Aorta (tissue), 5 donors: ENCODE results near the gene MPV17. TPM values are rescaled to one million over a fixed set of nuclear protein-coding genes. Genes with fewer than 3 reads are reported as not detected.

Experiments used
- ATAC-seq: fragments of 200-7000 bp; cut with Tn5 transposase; one replicate; pipeline ENCODE4 v1.9.1; 2022; ENCODE audit warnings: moderate library complexity; ENCODE audit not compliant: low FRiP score
- DNase-seq, 2 donors: peaks; one replicate each; pipeline ENCODE4 v3.0.0-alpha.2; 2020
- H3K27ac ChIP-seq, 2 donors: one replicate each; pipeline ENCODE4 v1.5.1; 2013; ENCODE audit warnings: low read length in 2 of 2, mild to moderate bottlenecking in 2 of 2, moderate library complexity in 2 of 2, control low read depth in 1 of 2, inconsistent platforms in 1 of 2, low read depth in 1 of 2
- H3K27me3 ChIP-seq, 2 donors: one replicate each; pipeline ENCODE4 v1.6.1; 2013; ENCODE audit warnings: control low read depth in 1 of 2, low read length in 1 of 2, mild to moderate bottlenecking in 1 of 2, moderate library complexity in 1 of 2; ENCODE audit not compliant: insufficient read depth in 2 of 2, control insufficient read depth in 1 of 2
- H3K36me3 ChIP-seq, 2 donors: one replicate each; pipeline ENCODE4 v1.6.1; 2013; ENCODE audit warnings: control low read depth in 1 of 2, low read length in 1 of 2, mild to moderate bottlenecking in 1 of 2; ENCODE audit not compliant: insufficient read depth in 2 of 2, control insufficient read depth in 1 of 2
- H3K4me1 ChIP-seq, 2 donors: one replicate each; pipeline ENCODE4 v1.6.1; 2013; ENCODE audit warnings: low read length in 2 of 2, control low read depth in 1 of 2, mild to moderate bottlenecking in 1 of 2, moderate library complexity in 1 of 2; ENCODE audit not compliant: insufficient read depth in 2 of 2, control insufficient read depth in 1 of 2
- H3K4me3 ChIP-seq, 2 donors: one replicate each; pipeline ENCODE4 v1.5.1; 2013; ENCODE audit warnings: low read length in 2 of 2, control low read depth in 1 of 2, mild to moderate bottlenecking in 1 of 2
- H3K9me3 ChIP-seq: one replicate; pipeline ENCODE4 v1.6.1; 2013; ENCODE audit warnings: mild to moderate bottlenecking, low read length; ENCODE audit not compliant: control insufficient read depth
- WGBS, 2 donors: extraction: QIAGEN DNeasy Blood & Tissue Kit; methylation state at CpG; one replicate each; pipeline ENCODE4 v1.1.7; 2013; 5-methylcytosine and 5-hydroxymethylcytosine counted together
- intact Hi-C, 2 donors: fragments of 100-400 bp; cut with DNase I; formaldehyde crosslinking; loops; one replicate each; pipeline versions ENCODE4 v1.14.2 to v1.15.0; 2022
- polyA plus RNA-seq, 2 donors: library from polyadenylated mRNA; stranded (reverse); fragments of 200-250 nt; gene quantifications; one replicate each; pipeline ENCODE4 v1.2.3, GENCODE V29; 2013
- total RNA-seq, 2 donors: library from RNA; stranded (reverse); fragmentation: NEBNext Ultra II Directional; extraction: Animal tissue kit (Norgen Biotek cat#: 25700); gene quantifications; one replicate each; pipeline ENCODE4 v1.2.1, GENCODE V29; 2021
- donor health status: healthy with polysubstance abuse.
- donor health status: Bipolar disorder and iron deficiency.
- donor health status: DM: no; HTN: no; CAD: no.
- donor health status: DM: no; HTN: no; CAD: no.
- donor health status: DM: yes; HTN: yes; CAD: no.

Gene MPV17
- total and polyA plus RNA-seq, 4 donors, result 47.5 to 80.6 (median 59.3) TPM

DNA sequence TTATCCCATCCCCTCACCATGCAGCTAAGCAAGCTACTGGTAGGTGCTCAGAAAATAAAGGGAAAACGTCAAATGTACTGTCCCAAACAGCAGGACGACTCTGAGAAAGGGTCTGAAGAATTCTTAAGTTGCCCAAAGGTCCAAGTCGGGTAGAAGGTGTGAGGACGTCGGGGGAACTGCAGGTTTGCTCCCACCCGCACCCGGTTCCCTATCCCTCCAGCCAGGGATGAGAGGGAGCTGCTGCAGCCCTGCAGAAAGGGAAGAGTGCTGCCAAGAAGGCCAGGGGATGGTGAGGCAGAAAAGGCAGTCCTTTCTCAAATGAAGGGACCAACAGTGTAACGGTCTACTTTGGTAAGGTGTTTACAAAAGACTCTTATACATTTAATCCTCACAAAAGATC is 7.8 kb downstream of the MPV17 start:
- H3K36me3 ChIP-seq, result no peaks in the 10 kb centered on the region
- no peaks in the 10 kb centered on the region for H3K4me1 ChIP-seq
- no peaks in the 10 kb centered on the region for H3K9me3 ChIP-seq
- WGBS, 2 donors, result 67 to 73% methylated on average over 8 of the region's 8 CpGs
- H3K27me3 ChIP-seq, result no peaks in the 10 kb centered on the region
- H3K4me3 ChIP-seq, result no peak overlapping the region
- ATAC-seq (no peak), DNase-seq (no peak)
- no peak overlapping the region for H3K27ac ChIP-seq
- intact Hi-C loops, result no loop called here

GRCh38 chr2:27314709-27315108 is 8.2 kb downstream of the MPV17 start:
- no peak for DNase-seq
- H3K27ac ChIP-seq, result no peak overlapping the region
- intact Hi-C loops, result no loop called here
- no peaks in the 10 kb centered on the region for H3K36me3 ChIP-seq
- H3K4me1 ChIP-seq, result no peaks in the 10 kb centered on the region
- no peaks in the 10 kb centered on the region for H3K9me3 ChIP-seq
- no peaks in the 10 kb centered on the region for H3K27me3 ChIP-seq
- H3K4me3 ChIP-seq, result no peak overlapping the region
- ATAC-seq, result no peak
- WGBS, 2 donors, result 85 to 88% methylated on average over 9 of the region's 9 CpGs

GRCh38 chr2:27313882-27314645 is 8.8 kb downstream of the MPV17 start:
- intact Hi-C loops, result no loop called here
- no peak for DNase-seq

DNA sequence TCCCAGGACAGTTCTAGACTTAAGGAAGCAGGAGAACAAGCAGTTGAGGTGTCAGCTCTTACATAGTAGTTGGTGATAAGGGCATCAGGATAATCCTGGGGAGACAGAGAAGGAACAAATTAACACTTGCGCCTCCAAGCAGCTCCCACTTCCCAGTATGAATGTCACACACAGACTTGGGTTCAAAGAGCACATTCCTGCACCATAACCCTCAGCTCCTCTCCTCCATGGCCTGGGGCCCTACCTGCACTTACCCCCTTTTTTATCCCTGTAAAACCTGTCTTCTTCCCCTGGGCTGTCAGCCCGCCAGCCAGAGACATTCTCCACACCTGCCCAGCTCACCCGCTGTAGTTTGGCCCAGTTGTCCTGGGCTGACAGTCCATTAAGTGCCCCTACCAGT is 10.7 kb downstream of the MPV17 start:
- H3K4me1 ChIP-seq, result no peaks in the 10 kb centered on the region
- H3K27me3 ChIP-seq, result no peaks in the 10 kb centered on the region
- no peak for ATAC-seq
- no peaks in the 10 kb centered on the region for H3K36me3 ChIP-seq
- 95 to 97% methylated on average over 3 of the region's 3 CpGs for WGBS, 2 donors
- no peak overlapping the region for H3K27ac ChIP-seq
- no peak overlapping the region for H3K4me3 ChIP-seq
- intact Hi-C loops, result no loop called here
- DNase-seq, result peak in 1 of 2 donors; percentile 10
- no peaks in the 10 kb centered on the region for H3K9me3 ChIP-seq

More at GRCh38 chr2:27313882-27314645, 8.8 kb downstream of the MPV17 start:
- Histone ChIP-seq H3K4me1 (no peaks in the 10 kb centered on the region), H3K9me3 (no peaks in the 10 kb centered on the region), H3K27ac (no peak overlapping the region), H3K36me3 (no peaks in the 10 kb centered on the region), H3K27me3 (no peaks in the 10 kb centered on the region), H3K4me3 (no peak overlapping the region)
- 93% methylated on average over 8 of the region's 8 CpGs for WGBS, 2 donors
- no peak for ATAC-seq

- no peak for ATAC-seq
- H3K4me3 ChIP-seq, result no peak overlapping the region
- intact Hi-C loops, result no loop called here
- 95 to 96% methylated on average over 6 of the region's 6 CpGs for WGBS, 2 donors
- no peaks in the 10 kb centered on the region for H3K9me3 ChIP-seq
- DNase-seq, result no peak
- H3K27ac ChIP-seq, result no peak overlapping the region
- H3K36me3 ChIP-seq, result no peaks in the 10 kb centered on the region
- no peaks in the 10 kb centered on the region for H3K4me1 ChIP-seq
- no peaks in the 10 kb centered on the region for H3K27me3 ChIP-seq
These were observed 13.2 kb downstream of the MPV17 start for GRCh38 chr2:27309651-27310050.

DNA sequence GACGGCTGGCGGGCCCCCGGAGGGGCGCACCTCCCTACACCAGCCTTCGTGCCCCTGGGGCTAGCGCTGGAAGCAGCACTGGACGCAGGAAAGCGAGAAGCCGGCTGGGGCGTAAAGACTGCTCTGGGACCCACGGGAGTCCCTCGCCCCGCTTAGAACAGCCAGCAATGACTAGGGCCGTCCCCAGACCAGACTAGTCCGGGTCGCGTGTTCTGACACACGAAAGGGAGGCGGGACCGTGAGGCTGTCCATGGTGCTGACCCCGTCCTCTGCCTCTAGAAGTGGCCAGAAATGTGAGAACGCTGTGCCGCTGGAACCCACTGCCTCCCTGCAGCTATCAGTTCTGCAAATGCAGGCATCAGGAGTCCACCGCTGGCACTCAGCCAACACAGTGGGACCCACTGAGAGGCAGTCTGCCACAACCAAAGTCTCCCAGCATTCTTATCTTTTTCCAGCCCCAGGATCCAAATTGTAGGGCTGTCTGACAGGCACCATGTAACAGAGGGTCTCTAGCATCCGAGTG is 14.5 kb downstream of the MPV17 start, which contains the start of gene UCN:
UCN (minus strand) TSS at position 87 of the 523 bp plus-strand sequence. CDS start 550 bp downstream, outside the sequence.
- Histone ChIP-seq H3K9me3 (no peaks in the 10 kb centered on the region), H3K27me3 (no peaks in the 10 kb centered on the region), H3K36me3 (no peaks in the 10 kb centered on the region), H3K4me1 (no peaks in the 10 kb centered on the region), H3K4me3 (no peak within 1 kb of the TSS), H3K27ac (no peak within 1 kb of the TSS)
- 8 to 12% methylated on average over 25 of the region's 25 CpGs for WGBS, 2 donors
- ATAC-seq, result no peak
- intact Hi-C loops, result no loop called here
- peak; percentile 66 to 87 for DNase-seq

- intact Hi-C loops, result no loop called here
- H3K4me3 ChIP-seq, result no peak overlapping the region
- H3K4me1 ChIP-seq, result no peaks in the 10 kb centered on the region
- ATAC-seq (no peak), DNase-seq (peak in 1 of 2 donors; percentile 44)
- 6% methylated on average over 60 to 75 of the region's 75 CpGs for WGBS, 2 donors
- no peaks in the 10 kb centered on the region for H3K36me3 ChIP-seq
- H3K9me3 ChIP-seq, result no peaks in the 10 kb centered on the region
- no peak overlapping the region for H3K27ac ChIP-seq
- H3K27me3 ChIP-seq, result no peaks in the 10 kb centered on the region
These were observed 15.1 kb downstream of the MPV17 start for GRCh38 chr2:27307545-27308358.

DNA sequence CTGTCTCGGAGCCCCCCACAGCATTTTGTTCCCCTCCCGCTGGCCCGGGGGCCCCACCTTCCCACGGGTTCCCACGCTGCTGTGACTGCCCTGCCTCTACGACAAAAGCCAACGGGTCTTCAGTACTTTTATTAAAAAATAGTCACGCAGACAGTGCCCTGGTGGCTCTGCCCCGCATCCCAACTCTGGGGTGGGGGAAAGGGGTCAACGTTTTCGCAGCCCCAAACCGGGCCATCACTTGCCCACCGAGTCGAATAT is 15.7 kb downstream of the MPV17 start:
- intact Hi-C loops, result no loop called here
- Histone ChIP-seq H3K36me3 (no peaks in the 10 kb centered on the region), H3K9me3 (no peaks in the 10 kb centered on the region), H3K4me3 (no peak overlapping the region), H3K4me1 (no peaks in the 10 kb centered on the region), H3K27me3 (no peaks in the 10 kb centered on the region), H3K27ac (no peak overlapping the region)
- ATAC-seq (no peak), DNase-seq (no peak)
- WGBS, 2 donors, result 12 to 14% methylated on average over 11 to 14 of the region's 14 CpGs
